Activated T-cell treated with anti-CD3 and anti-CD28 coated beads, Interleukin-2, amount 50 U/mL, for 4 hours (primary cell): ENCODE results near the gene ARID3A. TPM values are rescaled to one million over a fixed set of nuclear protein-coding genes. Genes with fewer than 3 reads are reported as not detected.

Source experiments
- ATAC-seq, 2 donors: fragments of 200-7000 bp; cut with Tn5 transposase; one replicate each; pipeline ENCODE4 v1.10.0; 2021
- DNase-seq: peaks from one replicate; pipeline ENCODE4 v3.0.0-alpha.2; 2020
- H3K27me3 Mint-ChIP-seq: one replicate; pipeline ENCODE4 v1.8.0; 2021; ENCODE audit warnings: low read depth, mixed read lengths
- H3K36me3 Mint-ChIP-seq: one replicate; pipeline ENCODE4 v1.8.0; 2022; ENCODE audit warnings: mixed read lengths; ENCODE audit not compliant: insufficient read depth
- H3K4me1 Mint-ChIP-seq: one replicate; pipeline ENCODE4 v1.8.0; 2021; ENCODE audit warnings: low read depth, mixed read lengths
- H3K4me3 Mint-ChIP-seq: one replicate; pipeline ENCODE4 v1.8.0; 2021; ENCODE audit warnings: mild to moderate bottlenecking, moderate library complexity, mixed read lengths
- H3K9me3 Mint-ChIP-seq: one replicate; pipeline ENCODE4 v1.8.0; 2021; ENCODE audit warnings: mixed read lengths
- total RNA-seq, 3 donors: library from RNA; stranded (reverse); gene quantifications; one replicate each; pipeline ENCODE4 v1.2.1, GENCODE V29; 2021

The ARID3A gene
- total RNA-seq, 3 donors from 2014 or later = 7.3 to 13.2 (median 10.0) TPM

DNA sequence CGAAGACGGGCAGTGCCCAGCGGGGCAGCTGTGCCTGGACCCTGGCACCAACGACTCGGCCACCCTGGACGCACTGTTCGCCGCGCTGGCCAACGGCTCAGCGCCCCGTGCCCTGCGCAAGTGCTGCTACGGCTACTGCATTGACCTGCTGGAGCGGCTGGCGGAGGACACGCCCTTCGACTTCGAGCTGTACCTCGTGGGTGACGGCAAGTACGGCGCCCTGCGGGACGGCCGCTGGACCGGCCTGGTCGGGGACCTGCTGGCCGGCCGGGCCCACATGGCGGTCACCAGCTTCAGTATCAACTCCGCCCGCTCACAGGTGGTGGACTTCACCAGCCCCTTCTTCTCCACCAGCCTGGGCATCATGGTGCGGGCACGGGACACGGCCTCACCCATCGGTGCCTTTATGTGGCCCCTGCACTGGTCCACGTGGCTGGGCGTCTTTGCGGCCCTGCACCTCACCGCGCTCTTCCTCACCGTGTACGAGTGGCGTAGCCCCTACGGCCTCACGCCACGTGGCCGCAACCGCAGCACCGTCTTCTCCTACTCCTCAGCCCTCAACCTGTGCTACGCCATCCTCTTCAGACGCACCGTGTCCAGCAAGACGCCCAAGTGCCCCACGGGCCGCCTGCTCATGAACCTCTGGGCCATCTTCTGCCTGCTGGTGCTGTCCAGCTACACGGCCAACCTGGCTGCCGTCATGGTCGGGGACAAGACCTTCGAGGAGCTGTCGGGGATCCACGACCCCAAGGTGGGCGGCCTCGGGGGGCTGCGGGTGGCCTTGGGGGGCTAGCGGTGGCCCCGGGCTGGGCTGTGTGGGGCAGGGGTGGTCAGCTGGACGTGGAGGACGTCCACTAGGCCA lies 79.2 kb downstream of the ARID3A start:
- peaks cover 4% of the 10 kb centered on the region for H3K4me1 Mint-ChIP-seq
- DNase-seq (no peak), ATAC-seq (no peak)
- H3K4me3 Mint-ChIP-seq = no peak overlapping the region
- H3K9me3 Mint-ChIP-seq = no peaks in the 10 kb centered on the region
- peaks cover 2% of the 10 kb centered on the region for H3K36me3 Mint-ChIP-seq
- H3K27me3 Mint-ChIP-seq = peaks cover 12% of the 10 kb centered on the region

DNA sequence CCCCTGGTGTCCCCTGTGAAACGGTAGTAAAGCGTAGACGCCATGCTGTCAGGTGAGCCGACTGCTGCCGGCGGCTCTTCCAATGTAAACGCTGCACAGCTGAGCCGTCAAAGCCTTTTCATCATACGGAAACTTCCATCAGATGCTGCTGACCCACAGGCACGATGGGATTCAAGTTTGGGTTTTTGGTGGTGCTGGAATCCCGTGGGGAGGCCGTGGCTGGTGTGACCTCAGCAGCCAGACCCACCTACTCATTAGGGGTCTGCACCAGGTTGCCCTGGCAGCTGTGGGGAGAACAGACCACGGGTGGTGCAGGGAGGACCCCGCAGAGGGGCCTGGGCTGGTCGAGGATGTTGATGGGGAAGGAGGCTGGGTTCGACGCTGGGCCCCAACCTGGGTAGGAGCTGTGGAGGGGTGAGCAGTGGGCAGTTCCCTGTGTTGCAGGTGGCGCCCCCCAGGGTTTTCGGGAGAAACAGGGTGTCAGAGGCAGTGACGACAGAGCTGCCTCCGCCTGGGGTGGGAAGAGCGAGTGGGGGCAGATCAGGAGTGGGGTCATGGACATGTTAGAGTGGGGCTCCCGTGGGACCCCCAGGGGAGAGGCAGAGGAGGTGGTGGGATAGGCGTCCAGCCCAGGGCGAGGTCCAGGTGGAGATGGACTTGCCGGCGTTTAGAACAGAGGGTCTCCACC lies 81.0 kb downstream of the ARID3A start:
- H3K4me1 Mint-ChIP-seq = peaks cover 2% of the 10 kb centered on the region
- no peak overlapping the region for H3K4me3 Mint-ChIP-seq
- ATAC-seq = no peak
- H3K36me3 Mint-ChIP-seq = peaks cover 2% of the 10 kb centered on the region
- no peak for DNase-seq
- peaks cover 8% of the 10 kb centered on the region for H3K27me3 Mint-ChIP-seq
- no peaks in the 10 kb centered on the region for H3K9me3 Mint-ChIP-seq

DNA sequence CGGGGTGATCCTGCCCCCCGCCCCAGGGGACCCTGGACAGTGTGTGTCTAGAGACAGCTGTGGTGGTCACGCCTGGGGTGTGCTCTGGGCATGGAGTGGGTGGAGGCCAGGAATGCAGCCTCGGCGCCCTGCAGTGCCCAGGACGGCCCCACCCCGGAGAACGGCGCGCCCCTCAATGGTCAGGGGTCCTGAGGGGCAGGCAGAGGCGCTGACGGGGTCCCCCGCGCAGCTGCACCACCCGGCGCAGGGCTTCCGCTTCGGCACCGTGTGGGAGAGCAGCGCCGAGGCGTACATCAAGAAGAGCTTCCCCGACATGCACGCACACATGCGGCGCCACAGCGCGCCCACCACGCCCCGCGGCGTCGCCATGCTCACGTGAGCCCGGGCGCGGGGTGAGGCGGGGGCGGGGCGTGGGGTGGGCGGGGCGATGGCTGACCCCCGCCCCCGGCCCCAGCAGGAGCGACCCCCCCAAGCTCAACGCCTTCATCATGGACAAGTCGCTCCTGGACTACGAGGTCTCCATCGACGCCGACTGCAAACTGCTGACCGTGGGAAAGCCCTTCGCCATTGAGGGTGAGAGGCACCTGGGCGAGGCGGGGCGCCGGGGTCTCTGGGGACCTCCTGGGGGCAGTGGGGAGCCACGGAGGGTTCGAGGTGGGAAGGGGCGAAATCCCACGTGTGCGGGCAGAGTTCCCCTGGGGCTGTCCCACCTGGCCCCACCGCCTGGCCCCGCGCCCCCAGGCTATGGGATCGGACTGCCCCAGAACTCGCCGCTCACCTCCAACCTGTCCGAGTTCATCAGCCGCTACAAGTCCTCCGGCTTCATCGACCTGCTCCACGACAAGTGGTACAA lies 81.8 kb downstream of the ARID3A start:
- H3K4me3 Mint-ChIP-seq = no peak overlapping the region

DNA sequence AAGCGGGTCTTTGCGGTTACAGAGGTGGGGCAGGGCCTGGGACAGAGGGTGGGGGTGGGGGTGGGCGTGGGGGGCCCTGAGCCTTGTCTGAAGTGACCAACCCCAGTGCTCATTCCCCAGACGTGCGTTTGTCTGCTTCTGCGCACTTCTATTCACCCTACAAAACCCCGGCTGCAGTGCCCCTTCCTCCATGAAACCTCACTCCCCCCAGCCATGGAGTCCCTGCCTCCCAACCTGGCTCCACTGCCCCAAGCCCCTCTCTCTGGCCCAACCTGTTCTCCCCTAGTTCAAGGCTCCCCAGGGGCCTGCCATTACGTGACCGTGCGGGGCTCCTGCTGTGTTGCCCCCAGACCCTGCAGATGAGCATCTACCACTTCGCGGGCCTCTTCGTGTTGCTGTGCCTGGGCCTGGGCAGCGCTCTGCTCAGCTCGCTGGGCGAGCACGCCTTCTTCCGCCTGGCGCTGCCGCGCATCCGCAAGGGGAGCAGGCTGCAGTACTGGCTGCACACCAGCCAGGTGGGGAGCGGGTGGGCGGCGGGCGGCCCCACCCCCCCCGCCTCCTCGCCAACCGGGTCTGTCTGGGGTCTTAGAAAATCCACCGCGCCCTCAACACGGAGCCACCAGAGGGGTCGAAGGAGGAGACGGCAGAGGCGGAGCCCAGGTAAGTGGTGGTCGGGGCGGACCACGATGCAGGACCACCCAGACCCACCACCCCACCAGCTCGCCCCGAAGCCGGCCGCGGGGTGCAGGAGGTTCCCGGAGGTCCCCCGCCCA lies 82.6 kb downstream of the ARID3A start:
- peaks cover 3% of the 10 kb centered on the region for H3K27me3 Mint-ChIP-seq
- no peaks in the 10 kb centered on the region for H3K4me1 Mint-ChIP-seq
- H3K36me3 Mint-ChIP-seq = peaks cover 2% of the 10 kb centered on the region
- no peaks in the 10 kb centered on the region for H3K9me3 Mint-ChIP-seq
- DNase-seq (no peak), ATAC-seq (no peak)
- H3K4me3 Mint-ChIP-seq = no peak overlapping the region

More for the DNA sequence above, 81.8 kb downstream of the ARID3A start:
- DNase-seq = no peak
- Mint-ChIP-seq H3K27me3 (peaks cover 4% of the 10 kb centered on the region), H3K36me3 (peaks cover 2% of the 10 kb centered on the region), H3K9me3 (no peaks in the 10 kb centered on the region), H3K4me1 (peaks cover 1% of the 10 kb centered on the region)
- ATAC-seq = no peak

DNA sequence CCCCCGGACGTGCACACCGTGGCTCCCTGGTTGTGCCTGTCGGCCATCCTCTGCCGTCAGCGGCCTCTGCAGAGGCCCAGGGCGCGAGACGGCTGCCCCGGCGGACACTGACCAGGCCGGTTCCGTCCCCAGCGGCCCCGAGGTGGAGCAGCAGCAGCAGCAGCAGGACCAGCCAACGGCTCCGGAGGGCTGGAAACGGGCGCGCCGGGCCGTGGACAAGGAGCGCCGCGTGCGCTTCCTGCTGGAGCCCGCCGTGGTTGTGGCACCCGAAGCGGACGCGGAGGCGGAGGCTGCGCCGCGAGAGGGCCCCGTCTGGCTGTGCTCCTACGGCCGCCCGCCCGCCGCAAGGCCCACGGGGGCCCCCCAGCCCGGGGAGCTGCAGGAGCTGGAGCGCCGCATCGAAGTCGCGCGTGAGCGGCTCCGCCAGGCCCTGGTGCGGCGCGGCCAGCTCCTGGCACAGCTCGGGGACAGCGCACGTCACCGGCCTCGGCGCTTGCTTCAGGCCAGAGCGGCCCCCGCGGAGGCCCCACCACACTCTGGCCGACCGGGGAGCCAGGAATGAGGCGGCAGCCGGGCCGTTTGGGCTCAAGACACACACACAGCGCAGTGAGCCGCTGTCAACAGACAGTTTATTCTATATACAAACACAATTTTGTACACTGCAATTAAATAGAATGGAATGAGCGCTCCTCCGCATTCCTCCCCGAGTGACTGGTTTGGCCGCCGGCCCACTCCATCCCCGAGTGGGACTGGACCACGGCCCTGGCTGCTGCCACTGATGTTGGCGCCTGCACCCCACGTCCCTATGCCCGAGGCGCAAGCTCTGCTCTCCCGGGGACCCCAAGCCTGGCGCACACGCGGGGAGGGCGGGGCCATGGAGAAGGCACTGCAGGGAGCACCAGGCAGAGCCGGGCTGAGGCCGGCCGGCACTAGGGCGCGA lies 83.5 kb downstream of the ARID3A start:
- Mint-ChIP-seq H3K36me3 (peaks cover 2% of the 10 kb centered on the region), H3K4me1 (no peaks in the 10 kb centered on the region), H3K27me3 (no peaks in the 10 kb centered on the region), H3K9me3 (no peaks in the 10 kb centered on the region), H3K4me3 (no peak overlapping the region)
- ATAC-seq = no peak
- DNase-seq = no peak

DNA sequence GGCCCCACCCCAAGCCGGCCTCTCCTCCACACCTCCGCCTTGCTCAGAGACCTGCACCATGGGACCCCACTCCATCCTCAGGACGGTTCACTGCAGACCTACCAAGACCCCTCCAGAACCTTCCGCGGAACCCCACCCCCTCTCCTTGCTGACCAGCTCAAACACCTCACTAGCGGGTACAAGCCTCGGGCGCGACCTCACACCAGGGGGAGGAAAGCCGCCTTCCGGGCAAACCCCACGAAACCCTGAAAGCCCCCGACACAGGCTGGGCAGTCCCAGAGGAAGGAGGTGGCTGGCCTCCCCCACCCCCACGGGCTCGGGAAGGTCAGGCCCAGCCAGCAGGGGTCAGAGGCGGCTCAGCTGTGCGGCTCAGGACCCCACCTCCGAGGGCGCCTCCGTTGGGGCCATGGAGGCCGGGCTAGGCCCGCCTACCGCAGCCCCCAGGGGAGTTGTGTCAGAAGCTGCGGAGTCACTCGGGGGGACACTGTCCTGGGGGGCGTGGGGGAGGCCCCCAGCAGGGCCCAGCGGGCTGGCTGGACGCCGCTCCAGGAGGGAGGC lies 84.2 kb downstream of the ARID3A start:
- no peaks in the 10 kb centered on the region for H3K9me3 Mint-ChIP-seq
- DNase-seq = no peak
- no peak overlapping the region for H3K4me3 Mint-ChIP-seq
- H3K4me1 Mint-ChIP-seq = no peaks in the 10 kb centered on the region
- peaks cover 2% of the 10 kb centered on the region for H3K36me3 Mint-ChIP-seq
- H3K27me3 Mint-ChIP-seq = no peaks in the 10 kb centered on the region
- ATAC-seq = no peak

DNA sequence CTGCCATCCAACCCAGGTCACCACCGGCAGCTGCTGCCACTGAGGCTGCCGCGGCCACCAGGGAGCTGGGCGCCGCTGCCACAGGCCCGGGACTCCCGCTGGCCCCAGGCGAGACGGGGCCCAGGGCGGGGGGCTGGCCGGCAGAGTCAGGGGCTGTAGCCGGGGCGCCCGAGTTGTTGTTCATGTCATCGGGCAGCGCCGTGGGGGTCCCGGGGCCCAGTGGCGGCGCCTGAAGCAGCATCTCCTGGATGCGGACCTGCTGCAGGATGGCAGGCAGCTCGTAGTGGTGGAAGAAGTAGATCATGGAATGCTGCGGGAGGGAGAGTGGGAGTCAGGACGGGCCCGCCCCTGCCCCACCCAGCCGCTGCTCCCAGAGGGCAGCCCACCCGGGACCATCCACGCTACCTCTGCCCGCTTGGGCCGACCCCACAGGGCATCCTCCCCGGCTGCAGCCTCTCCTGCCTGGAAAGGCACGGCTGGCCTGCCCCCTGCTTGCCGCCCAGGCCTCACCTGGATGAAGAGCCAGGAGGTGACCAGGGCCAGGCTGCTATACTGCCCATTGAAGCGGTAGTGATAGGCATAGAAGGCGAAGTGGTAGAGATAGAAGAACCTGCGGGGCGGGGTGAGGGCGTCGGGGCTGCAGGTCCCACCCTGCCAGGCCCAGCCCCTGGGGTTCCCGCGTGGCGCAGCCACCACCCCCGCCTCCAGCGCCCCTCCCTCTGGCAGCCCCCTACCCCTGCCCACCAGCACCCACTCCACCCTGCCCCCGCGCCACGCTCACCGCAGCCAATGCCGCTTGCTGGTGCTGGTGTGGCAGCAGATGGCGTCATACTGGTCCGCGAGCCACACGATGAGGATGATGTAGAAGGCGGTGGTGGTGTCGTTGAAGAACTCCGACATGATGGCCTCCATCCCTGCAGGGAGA lies 85.0 kb downstream of the ARID3A start:
- ATAC-seq = no peak
- no peak for DNase-seq
- Mint-ChIP-seq H3K4me1 (peaks cover 1% of the 10 kb centered on the region), H3K4me3 (no peak overlapping the region), H3K36me3 (peaks cover 2% of the 10 kb centered on the region), H3K9me3 (no peaks in the 10 kb centered on the region), H3K27me3 (no peaks in the 10 kb centered on the region)

DNA sequence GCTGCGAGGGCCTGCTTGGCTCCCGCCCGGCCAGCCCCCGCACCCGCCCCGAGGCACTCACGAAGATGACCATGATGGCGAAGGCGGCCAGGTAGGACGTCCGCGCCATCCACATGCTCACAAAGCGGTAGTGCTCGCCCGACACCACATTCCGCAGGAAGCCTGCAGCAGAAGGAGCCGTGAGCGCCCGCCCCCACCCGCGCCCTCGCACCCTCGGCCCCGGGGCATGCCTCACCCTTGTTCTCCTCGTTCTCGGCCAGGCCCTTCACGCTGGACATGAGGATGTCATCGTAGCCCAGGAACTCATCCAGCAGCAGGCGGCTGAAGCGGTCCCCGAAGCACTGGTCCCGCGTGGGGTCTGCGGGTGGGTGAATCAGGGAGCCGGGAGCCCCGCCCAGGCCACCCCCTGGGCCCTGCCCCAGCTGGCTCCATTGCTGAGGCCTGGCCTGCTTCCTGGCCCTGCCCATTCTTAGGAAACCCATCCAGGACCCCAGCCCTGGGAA lies 86.0 kb downstream of the ARID3A start:
- Mint-ChIP-seq H3K9me3 (no peaks in the 10 kb centered on the region), H3K36me3 (peaks cover 3% of the 10 kb centered on the region)
- DNase-seq = no peak

DNA sequence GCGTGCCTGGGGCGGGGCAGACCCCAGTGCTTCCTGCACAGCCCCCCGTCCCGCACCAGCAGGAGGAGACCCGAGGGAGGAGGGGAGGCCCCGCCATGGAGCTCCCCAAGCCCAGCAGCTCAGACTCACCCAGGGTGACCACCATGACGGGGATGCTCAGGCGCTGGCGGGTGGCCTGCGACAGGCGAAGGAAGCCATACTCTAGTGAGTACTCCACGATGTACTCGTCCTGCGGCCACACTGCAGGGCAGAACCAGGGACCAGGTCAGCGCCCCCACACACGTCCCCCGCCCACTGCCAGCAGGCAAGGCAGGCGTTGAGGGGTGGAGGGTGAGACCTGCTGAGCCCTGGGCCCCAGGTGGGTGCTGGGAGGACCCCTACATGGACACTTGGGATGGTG lies 86.5 kb downstream of the ARID3A start:
- ATAC-seq = no peak
- DNase-seq = no peak
- H3K9me3 Mint-ChIP-seq = no peaks in the 10 kb centered on the region
- no peaks in the 10 kb centered on the region for H3K27me3 Mint-ChIP-seq
- H3K4me3 Mint-ChIP-seq = no peak overlapping the region
- H3K4me1 Mint-ChIP-seq = peaks cover 11% of the 10 kb centered on the region
- peaks cover 2% of the 10 kb centered on the region for H3K36me3 Mint-ChIP-seq

More for the DNA sequence above, 86.0 kb downstream of the ARID3A start:
- no peak for ATAC-seq
- no peak overlapping the region for H3K4me3 Mint-ChIP-seq
- peaks cover 6% of the 10 kb centered on the region for H3K4me1 Mint-ChIP-seq
- no peaks in the 10 kb centered on the region for H3K27me3 Mint-ChIP-seq

DNA sequence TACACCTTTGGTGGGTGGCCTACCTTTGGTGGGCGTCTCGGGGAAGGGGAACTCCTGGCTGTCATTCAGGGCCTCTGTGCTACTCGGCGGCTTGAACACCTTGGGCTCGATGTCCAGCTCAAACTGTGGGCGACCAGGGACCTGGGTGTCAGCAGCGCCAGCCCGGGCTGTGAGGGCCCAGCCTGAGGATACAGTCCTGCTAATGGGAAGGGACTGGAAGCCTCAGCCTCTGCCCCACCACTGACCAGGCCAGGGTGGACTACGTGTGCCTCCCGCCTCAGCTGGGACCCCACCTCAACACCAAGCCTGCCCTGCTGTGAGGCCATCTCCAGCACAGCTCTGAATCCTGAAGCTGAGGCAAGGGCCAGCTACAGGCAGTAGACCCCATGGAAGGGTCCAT lies 87.4 kb downstream of the ARID3A start:
- ATAC-seq = no peak
- no peak for DNase-seq
- H3K9me3 Mint-ChIP-seq = no peaks in the 10 kb centered on the region
- H3K4me1 Mint-ChIP-seq = peaks cover 20% of the 10 kb centered on the region
- H3K27me3 Mint-ChIP-seq = no peaks in the 10 kb centered on the region
- peaks cover 2% of the 10 kb centered on the region for H3K36me3 Mint-ChIP-seq
- H3K4me3 Mint-ChIP-seq = no peak overlapping the region

DNA sequence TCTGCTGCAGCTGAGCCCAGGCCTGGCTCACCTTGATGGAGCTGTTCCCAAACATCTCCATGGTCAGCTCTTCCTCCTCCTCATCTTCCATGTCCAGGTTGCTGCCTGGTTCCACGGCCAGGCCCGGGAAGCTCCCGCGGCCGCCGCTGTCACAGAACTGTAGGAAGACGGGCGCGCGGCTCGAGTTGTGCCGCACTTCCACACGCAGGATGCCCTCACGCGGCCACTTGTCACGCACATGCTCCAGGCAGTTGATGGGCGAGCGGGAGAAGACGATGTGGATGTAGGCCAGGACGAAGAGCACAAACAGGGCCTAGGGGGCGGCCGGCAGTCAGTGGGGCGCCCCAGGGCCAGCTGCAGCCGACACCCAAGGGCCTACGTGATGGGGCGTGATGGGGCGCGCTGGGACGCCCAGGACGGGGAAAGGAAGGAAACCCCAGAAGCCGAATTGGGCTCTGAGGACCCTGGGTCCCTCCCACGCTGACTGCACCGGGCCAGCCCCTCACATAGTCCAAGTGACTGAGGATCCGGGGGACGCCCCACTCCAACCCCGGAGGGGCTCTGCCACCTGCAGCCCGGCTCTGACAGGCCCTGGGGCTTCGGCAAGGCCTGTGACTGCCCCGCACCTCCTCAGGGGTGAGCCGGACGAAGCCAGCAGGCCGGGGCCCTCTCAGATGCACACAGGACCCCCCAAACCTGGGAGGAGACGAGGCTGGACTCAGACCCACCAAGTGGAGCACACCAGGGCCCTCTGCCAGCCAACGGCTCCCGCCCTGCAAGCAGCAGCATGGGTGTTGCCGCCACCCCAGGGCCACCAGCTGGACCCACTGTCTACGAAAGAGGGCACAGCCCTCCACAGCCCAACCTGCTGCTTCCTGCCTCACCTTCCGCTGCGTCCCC lies 88.6 kb downstream of the ARID3A start:
- H3K4me3 Mint-ChIP-seq = no peak overlapping the region

More for the DNA sequence above, 88.6 kb downstream of the ARID3A start:
- H3K4me1 Mint-ChIP-seq = peaks cover 30% of the 10 kb centered on the region
- no peaks in the 10 kb centered on the region for H3K27me3 Mint-ChIP-seq
- peaks cover 2% of the 10 kb centered on the region for H3K36me3 Mint-ChIP-seq
- DNase-seq (no peak), ATAC-seq (no peak)
- no peaks in the 10 kb centered on the region for H3K9me3 Mint-ChIP-seq
